ENCODE measurements around the gene DEFB112. TPM values are rescaled to one million over a fixed set of nuclear protein-coding genes. Genes with fewer than 3 reads are reported as not detected.

The DEFB112 gene
- total RNA-seq, 1 experiment from 2014 or later = not detected

DNA sequence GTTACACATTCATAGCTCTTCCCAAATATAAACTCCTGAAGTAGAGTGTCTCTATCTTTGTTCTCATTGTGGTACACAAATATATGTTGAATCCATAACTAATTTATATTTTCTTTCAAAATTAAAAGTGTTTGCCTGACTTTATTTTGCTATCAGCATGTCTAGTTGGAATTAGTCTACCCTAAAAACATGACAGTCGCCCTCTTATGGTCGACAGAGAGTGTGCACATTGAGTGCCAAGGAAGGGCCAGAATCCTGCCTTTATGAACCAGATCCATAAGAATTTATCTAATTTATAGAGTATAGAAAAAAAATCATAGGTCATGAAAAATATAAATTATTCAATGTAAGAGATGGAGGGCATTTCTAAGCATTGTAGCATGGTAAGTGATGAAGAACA is 12.3 kb upstream of the DEFB112 start:
- Histone ChIP-seq H3K27ac (ENCODE audit: low read length) (no peak overlapping the region), H3K27me3 (ENCODE audit: control insufficient read depth, insufficient read depth, low read length) (no peaks in the 10 kb centered on the region), H3K9me3 (ENCODE audit: control insufficient read depth, insufficient read depth, low read depth, low read length) (no peaks in the 10 kb centered on the region), H3K4me1 (ENCODE audit: control insufficient read depth, insufficient read depth, low read length) (no peaks in the 10 kb centered on the region), H3K4me3 (ENCODE audit: low read depth in 2 of 2, low read length in 2 of 2) (no peak overlapping the region), H3K36me3 (ENCODE audit: control insufficient read depth, insufficient read depth, low read length) (no peaks in the 10 kb centered on the region)
- intact Hi-C loops (cut with micrococcal nuclease; ENCODE audit: unreplicated experiment) = no loop called here
- POLR2A ChIA-PET = no interaction called here
- in situ Hi-C loops (cut with HindIII; ENCODE audit: low pct_unique_long_range_greater_than_20kb, low sequenced_read_pairs) = no loop called here
- TF ChIP-seq CTCF (IDR thresholded peaks at IDR 0.05) = no peak; the same call in 1 of the 2 replicates
- TF ChIP-seq SIN3A (IDR thresholded peaks at IDR 0.05; ENCODE audit: borderline replicate concordance, insufficient read depth, low read depth, low read length) = no peak
- TF ChIP-seq, protein P1, sequence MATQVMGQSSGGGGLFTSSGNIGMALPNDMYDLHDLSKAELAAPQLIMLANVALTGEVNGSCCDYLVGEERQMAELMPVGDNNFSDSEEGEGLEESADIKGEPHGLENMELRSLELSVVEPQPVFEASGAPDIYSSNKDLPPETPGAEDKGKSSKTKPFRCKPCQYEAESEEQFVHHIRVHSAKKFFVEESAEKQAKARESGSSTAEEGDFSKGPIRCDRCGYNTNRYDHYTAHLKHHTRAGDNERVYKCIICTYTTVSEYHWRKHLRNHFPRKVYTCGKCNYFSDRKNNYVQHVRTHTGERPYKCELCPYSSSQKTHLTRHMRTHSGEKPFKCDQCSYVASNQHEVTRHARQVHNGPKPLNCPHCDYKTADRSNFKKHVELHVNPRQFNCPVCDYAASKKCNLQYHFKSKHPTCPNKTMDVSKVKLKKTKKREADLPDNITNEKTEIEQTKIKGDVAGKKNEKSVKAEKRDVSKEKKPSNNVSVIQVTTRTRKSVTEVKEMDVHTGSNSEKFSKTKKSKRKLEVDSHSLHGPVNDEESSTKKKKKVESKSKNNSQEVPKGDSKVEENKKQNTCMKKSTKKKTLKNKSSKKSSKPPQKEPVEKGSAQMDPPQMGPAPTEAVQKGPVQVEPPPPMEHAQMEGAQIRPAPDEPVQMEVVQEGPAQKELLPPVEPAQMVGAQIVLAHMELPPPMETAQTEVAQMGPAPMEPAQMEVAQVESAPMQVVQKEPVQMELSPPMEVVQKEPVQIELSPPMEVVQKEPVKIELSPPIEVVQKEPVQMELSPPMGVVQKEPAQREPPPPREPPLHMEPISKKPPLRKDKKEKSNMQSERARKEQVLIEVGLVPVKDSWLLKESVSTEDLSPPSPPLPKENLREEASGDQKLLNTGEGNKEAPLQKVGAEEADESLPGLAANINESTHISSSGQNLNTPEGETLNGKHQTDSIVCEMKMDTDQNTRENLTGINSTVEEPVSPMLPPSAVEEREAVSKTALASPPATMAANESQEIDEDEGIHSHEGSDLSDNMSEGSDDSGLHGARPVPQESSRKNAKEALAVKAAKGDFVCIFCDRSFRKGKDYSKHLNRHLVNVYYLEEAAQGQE (IDR thresholded peaks at IDR 0.05; ENCODE audit: insufficient read depth in 1 of 2, low read depth in 2 of 2, low read length in 1 of 2) = no peak
- no peak for TF ChIP-seq POLR2AphosphoS5 (IDR thresholded peaks at IDR 0.05; ENCODE audit: low read depth, low read length)
- no peak for TF ChIP-seq TCF7L2 (IDR thresholded peaks at IDR 0.05; ENCODE audit: low read depth, low read length)
- ATAC-seq (no peak), DNase-seq (ENCODE audit: low read depth, low spot score) (no peak)
- no TSS peak for BruUV-seq (replicated peaks)
- CTCF ChIA-PET = no interaction called here

- BruUV-seq (replicated peaks) = no TSS peak
- no peaks in the 10 kb centered on the region for H3K9me3 ChIP-seq (ENCODE audit: control insufficient read depth, insufficient read depth, low read depth, low read length)
- no peak for DNase-seq (ENCODE audit: low read depth, low spot score)
- ChIA-PET CTCF (no interaction called here), POLR2A (no interaction called here)
- H3K27ac ChIP-seq (ENCODE audit: low read length) = no peak overlapping the region
- H3K36me3 ChIP-seq (ENCODE audit: control insufficient read depth, insufficient read depth, low read length) = no peaks in the 10 kb centered on the region
- ATAC-seq = no peak
- no peak overlapping the region for H3K4me3 ChIP-seq (ENCODE audit: low read depth in 2 of 2, low read length in 2 of 2)
- H3K4me1 ChIP-seq (ENCODE audit: control insufficient read depth, insufficient read depth, low read length) = no peaks in the 10 kb centered on the region
- in situ Hi-C loops (cut with HindIII; ENCODE audit: low pct_unique_long_range_greater_than_20kb, low sequenced_read_pairs) = no loop called here
- no peaks in the 10 kb centered on the region for H3K27me3 ChIP-seq (ENCODE audit: control insufficient read depth, insufficient read depth, low read length)
- TF ChIP-seq SIN3A (IDR thresholded peaks at IDR 0.05; ENCODE audit: borderline replicate concordance, insufficient read depth, low read depth, low read length) (no peak), POLR2AphosphoS5 (IDR thresholded peaks at IDR 0.05; ENCODE audit: low read depth, low read length) (no peak), TCF7L2 (IDR thresholded peaks at IDR 0.05; ENCODE audit: low read depth, low read length) (no peak), CTCF (IDR thresholded peaks at IDR 0.05) (no peak)
- TF ChIP-seq, protein P1 (IDR thresholded peaks at IDR 0.05; ENCODE audit: insufficient read depth in 1 of 2, low read depth in 2 of 2, low read length in 1 of 2) = no peak
- intact Hi-C loops (cut with micrococcal nuclease; ENCODE audit: unreplicated experiment) = no loop called here
Observed at GRCh38 chr6:50056242-50056641, 6.5 kb upstream of the DEFB112 start.
